ENCODE results near the gene TBC1D14. TPM values are rescaled to one million over a fixed set of nuclear protein-coding genes. Genes with fewer than 3 reads are reported as not detected.

The TBC1D14 gene
- total RNA-seq, 4 donors from 2014 or later, result 54.7 to 101 (median 73.3) TPM

- no peak for TF ChIP-seq POLR2A (IDR thresholded peaks at IDR 0.05)
- 95 to 97% methylated on average over 19 of the region's 19 CpGs for WGBS, 2 donors
- intact Hi-C loops (cut with DNase I; ENCODE audit: low total_unique reads), result no loop called here
- DNase-seq (ENCODE audit: low spot score in 2 of 2), result no peak
- no peak overlapping the region for H3K4me3 ChIP-seq (ENCODE audit: low read depth, poor library complexity, severe bottlenecking)
Measured at GRCh38 chr4:7041246-7041645, 131.6 kb downstream of the TBC1D14 start.

GRCh38 chr4:7041801-7042502 is 132.3 kb downstream of the TBC1D14 start:
- WGBS, 2 donors, result 35 to 46% methylated on average over 41 to 42 of the region's 42 CpGs
- no peak for TF ChIP-seq POLR2A (IDR thresholded peaks at IDR 0.05)
- TF ChIP-seq, protein P1, sequence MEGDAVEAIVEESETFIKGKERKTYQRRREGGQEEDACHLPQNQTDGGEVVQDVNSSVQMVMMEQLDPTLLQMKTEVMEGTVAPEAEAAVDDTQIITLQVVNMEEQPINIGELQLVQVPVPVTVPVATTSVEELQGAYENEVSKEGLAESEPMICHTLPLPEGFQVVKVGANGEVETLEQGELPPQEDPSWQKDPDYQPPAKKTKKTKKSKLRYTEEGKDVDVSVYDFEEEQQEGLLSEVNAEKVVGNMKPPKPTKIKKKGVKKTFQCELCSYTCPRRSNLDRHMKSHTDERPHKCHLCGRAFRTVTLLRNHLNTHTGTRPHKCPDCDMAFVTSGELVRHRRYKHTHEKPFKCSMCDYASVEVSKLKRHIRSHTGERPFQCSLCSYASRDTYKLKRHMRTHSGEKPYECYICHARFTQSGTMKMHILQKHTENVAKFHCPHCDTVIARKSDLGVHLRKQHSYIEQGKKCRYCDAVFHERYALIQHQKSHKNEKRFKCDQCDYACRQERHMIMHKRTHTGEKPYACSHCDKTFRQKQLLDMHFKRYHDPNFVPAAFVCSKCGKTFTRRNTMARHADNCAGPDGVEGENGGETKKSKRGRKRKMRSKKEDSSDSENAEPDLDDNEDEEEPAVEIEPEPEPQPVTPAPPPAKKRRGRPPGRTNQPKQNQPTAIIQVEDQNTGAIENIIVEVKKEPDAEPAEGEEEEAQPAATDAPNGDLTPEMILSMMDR (IDR thresholded peaks at IDR 0.05), result no peak
- peak overlapping the region; percentile 59 for H3K4me3 ChIP-seq (ENCODE audit: low read depth, poor library complexity, severe bottlenecking)
- DNase-seq (ENCODE audit: low spot score in 2 of 2), result peak; percentile 51 to 90
- intact Hi-C loops (cut with DNase I; ENCODE audit: low total_unique reads), result no loop called here

DNA sequence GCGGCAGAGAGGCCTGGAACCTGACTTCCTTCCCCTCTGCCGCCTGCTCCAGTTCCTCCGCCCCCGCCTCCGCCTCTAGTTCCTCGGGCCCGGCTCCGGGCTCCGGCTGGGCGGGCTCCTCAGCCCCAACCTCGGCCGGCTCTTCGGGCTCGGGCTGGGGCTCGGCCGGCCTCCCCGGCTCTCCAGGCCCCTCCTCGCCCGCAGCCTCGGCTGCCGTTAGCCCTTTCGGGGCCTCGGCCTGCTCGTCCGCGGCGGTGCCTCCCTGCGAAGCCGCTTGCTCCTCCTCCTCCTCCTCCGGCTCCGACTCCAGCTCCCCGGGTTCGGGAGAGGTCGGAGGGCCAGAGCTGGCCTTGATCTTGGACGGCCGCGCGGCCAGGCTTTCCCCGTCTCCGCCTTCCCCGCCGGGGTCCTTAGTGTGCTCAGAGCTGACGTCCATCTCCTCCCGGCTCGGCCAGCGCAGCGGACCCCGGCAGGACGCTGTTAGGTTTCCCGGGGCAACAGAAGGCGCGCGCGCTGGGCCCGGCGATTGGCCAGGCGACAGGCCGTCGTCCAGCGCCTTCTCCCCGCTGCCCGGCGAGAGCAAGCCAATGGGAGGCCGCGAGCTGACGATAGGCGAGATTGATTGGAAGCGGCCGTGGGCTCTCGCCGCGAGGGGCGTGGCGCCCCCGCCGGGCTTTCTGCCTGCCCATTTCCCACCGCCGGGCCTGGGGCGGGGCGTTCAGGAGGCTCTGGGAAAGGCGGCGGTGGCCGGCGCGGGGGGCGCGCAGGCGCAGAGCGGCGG is 133.1 kb downstream of the TBC1D14 start:
- peak overlapping the region; percentile 59 for H3K4me3 ChIP-seq (ENCODE audit: low read depth, poor library complexity, severe bottlenecking)
- intact Hi-C loops (cut with DNase I; ENCODE audit: low total_unique reads), result no loop called here
- peak; percentile 95 to 99 for DNase-seq (ENCODE audit: low spot score in 2 of 2)
- TF ChIP-seq POLR2A (IDR thresholded peaks at IDR 0.05), result no peak
- TF ChIP-seq, protein P1 (IDR thresholded peaks at IDR 0.05), result no peak
- 1 to 2% methylated on average over 16 to 69 of the region's 90 CpGs for WGBS, 2 donors

- DNase-seq (ENCODE audit: low spot score in 2 of 2), result peak in 1 of 2 donors; percentile 90
- H3K4me3 ChIP-seq (ENCODE audit: low read depth, poor library complexity, severe bottlenecking), result peak within 1 kb of the TSS; percentile 99
- intact Hi-C loops (cut with DNase I; ENCODE audit: low total_unique reads), result no loop called here
- WGBS, 2 donors, result 0 to 1% methylated on average over 48 to 53 of the region's 119 CpGs
- TF ChIP-seq POLR2A (IDR thresholded peaks at IDR 0.05), result no peak
Measured at GRCh38 chr4:7043284-7044136, 133.9 kb downstream of the TBC1D14 start, which contains the start of gene TADA2B. Gene TADA2B (plus strand): TSS chr4:7043372. CDS start chr4:7043580, 208 bp downstream.

- intact Hi-C loops (cut with DNase I; ENCODE audit: low total_unique reads), result no loop called here
- TF ChIP-seq, protein P1 (IDR thresholded peaks at IDR 0.05), result no peak
- no peak for TF ChIP-seq POLR2A (IDR thresholded peaks at IDR 0.05)
- H3K4me3 ChIP-seq (ENCODE audit: low read depth, poor library complexity, severe bottlenecking), result peak overlapping the region; percentile 99
- 16 to 20% methylated on average over 21 to 27 of the region's 29 CpGs for WGBS, 2 donors
- DNase-seq (ENCODE audit: low spot score in 2 of 2), result no peak
Measured at GRCh38 chr4:7044137-7044930, 134.7 kb downstream of the TBC1D14 start.

DNA sequence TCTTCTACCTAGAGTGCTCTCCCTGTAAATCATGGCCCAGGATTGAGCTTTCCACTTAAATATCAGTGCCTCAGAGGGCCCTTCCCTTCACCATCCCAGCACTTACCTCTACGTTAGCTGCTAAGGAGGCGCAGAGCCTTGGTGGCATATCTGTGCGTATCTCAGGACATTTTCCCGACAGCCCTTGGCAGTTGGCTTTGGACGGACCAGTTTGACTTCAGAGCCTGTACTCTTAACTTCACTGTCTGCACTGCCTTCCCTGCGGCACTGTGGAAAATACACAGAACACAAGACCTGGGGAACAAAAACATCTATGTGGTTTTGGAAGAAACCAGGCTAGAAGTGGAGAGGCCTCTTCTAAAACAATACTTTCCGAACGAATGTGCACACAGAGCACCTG is 135.9 kb downstream of the TBC1D14 start:
- intact Hi-C loops (cut with DNase I; ENCODE audit: low total_unique reads), result no loop called here
- H3K4me3 ChIP-seq (ENCODE audit: low read depth, poor library complexity, severe bottlenecking), result no peak overlapping the region
- TF ChIP-seq, protein P1 (IDR thresholded peaks at IDR 0.05), result no peak
- TF ChIP-seq POLR2A (IDR thresholded peaks at IDR 0.05), result no peak
- DNase-seq (ENCODE audit: low spot score in 2 of 2), result no peak
- 47 to 62% methylated on average over 8 of the region's 8 CpGs for WGBS, 2 donors

Measured in lower leg skin (tissue), 4 donors.